ENCODE measurements around the gene ANO8. TPM values are rescaled to one million over a fixed set of nuclear protein-coding genes. Genes with fewer than 3 reads are reported as not detected.

Gene ANO8
- total and polyA plus RNA-seq, 2 of the 13 experiments (the other 11 are each of a cell fraction or from before 2014, with no cell fraction given), result 1.8 to 3.5 TPM

DNA sequence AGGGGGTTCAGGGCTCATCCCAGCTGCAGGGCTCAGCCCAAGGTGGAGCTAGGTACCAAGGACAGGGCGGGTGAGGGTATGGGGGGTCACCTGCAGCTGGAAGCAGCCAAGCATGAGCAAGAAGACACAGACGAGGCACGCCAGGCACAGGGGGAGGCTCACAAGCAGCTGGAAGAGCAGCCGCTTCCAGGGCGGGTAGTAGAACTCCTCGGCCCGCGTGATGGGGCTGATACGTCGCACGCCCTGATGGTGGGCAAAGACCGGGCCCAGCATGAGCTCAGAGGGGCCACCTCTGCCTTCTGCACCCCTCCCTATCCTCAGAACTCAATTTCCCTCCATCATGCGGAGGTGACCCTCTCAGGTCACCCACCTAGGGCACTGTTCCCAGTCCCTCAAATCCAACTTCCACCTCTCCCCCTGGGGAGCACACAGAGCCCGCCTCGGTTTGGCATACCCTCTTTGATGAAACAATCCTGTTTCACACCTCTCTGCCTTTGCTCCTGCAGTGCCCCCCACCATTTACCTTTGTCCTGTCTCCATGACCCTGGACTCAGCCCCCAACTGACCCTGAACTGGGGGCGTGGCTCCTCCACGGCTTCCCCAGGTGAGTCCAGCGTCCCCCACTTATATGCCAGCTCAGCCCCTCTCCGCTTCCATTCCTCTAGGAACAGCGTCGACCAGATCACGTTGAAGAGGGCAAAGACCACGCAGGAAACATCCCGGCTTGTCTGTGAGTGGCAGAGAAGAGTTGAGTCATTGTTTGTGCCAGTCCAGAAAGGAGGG lies 4.2 kb downstream of the ANO8 start (continued):
- TF ChIP-seq, protein P1, sequence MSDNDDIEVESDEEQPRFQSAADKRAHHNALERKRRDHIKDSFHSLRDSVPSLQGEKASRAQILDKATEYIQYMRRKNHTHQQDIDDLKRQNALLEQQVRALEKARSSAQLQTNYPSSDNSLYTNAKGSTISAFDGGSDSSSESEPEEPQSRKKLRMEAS (IDR thresholded peaks at IDR 0.05), result peak; percentile 24; the same call in 1 of the 2 replicates
- TF ChIP-seq, protein P2, sequence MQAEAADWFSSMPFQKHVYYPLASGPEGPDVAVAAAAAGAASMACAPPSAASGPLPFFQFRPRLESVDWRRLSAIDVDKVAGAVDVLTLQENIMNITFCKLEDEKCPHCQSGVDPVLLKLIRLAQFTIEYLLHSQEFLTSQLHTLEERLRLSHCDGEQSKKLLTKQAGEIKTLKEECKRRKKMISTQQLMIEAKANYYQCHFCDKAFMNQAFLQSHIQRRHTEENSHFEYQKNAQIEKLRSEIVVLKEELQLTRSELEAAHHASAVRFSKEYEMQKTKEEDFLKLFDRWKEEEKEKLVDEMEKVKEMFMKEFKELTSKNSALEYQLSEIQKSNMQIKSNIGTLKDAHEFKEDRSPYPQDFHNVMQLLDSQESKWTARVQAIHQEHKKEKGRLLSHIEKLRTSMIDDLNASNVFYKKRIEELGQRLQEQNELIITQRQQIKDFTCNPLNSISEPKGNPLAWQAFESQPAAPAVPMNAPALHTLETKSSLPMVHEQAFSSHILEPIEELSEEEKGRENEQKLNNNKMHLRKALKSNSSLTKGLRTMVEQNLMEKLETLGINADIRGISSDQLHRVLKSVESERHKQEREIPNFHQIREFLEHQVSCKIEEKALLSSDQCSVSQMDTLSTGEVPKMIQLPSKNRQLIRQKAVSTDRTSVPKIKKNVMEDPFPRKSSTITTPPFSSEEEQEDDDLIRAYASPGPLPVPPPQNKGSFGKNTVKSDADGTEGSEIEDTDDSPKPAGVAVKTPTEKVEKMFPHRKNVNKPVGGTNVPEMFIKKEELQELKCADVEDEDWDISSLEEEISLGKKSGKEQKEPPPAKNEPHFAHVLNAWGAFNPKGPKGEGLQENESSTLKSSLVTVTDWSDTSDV (CRISPR knock-in tag; IDR thresholded peaks at IDR 0.05), result no peak
- TF ChIP-seq PHF20 (CRISPR knock-in tag; IDR thresholded peaks at IDR 0.05), result no peak
- TF ChIP-seq MED8 (CRISPR knock-in tag; IDR thresholded peaks at IDR 0.05; ENCODE audit: insufficient replicate concordance), result no peak
- TF ChIP-seq CBFB (CRISPR knock-in tag; IDR thresholded peaks at IDR 0.05), result no peak
- TF ChIP-seq KMT2B (CRISPR knock-in tag; IDR thresholded peaks at IDR 0.05), result no peak
- no peak for TF ChIP-seq CCAR2 (optimal IDR thresholded peaks at IDR 0.05; ENCODE audit: low read depth, low read length)
- TF ChIP-seq ELF4 (CRISPR knock-in tag; IDR thresholded peaks at IDR 0.05; ENCODE audit: borderline replicate concordance), result no peak
- no peak for TF ChIP-seq ZNF253 (CRISPR knock-in tag; IDR thresholded peaks at IDR 0.05; ENCODE audit: borderline replicate concordance)
- no peak for TF ChIP-seq ZNF776 (CRISPR knock-in tag; IDR thresholded peaks at IDR 0.05)
- TF ChIP-seq ERF (CRISPR knock-in tag; IDR thresholded peaks at IDR 0.05), result no peak
- TF ChIP-seq, protein P3, sequence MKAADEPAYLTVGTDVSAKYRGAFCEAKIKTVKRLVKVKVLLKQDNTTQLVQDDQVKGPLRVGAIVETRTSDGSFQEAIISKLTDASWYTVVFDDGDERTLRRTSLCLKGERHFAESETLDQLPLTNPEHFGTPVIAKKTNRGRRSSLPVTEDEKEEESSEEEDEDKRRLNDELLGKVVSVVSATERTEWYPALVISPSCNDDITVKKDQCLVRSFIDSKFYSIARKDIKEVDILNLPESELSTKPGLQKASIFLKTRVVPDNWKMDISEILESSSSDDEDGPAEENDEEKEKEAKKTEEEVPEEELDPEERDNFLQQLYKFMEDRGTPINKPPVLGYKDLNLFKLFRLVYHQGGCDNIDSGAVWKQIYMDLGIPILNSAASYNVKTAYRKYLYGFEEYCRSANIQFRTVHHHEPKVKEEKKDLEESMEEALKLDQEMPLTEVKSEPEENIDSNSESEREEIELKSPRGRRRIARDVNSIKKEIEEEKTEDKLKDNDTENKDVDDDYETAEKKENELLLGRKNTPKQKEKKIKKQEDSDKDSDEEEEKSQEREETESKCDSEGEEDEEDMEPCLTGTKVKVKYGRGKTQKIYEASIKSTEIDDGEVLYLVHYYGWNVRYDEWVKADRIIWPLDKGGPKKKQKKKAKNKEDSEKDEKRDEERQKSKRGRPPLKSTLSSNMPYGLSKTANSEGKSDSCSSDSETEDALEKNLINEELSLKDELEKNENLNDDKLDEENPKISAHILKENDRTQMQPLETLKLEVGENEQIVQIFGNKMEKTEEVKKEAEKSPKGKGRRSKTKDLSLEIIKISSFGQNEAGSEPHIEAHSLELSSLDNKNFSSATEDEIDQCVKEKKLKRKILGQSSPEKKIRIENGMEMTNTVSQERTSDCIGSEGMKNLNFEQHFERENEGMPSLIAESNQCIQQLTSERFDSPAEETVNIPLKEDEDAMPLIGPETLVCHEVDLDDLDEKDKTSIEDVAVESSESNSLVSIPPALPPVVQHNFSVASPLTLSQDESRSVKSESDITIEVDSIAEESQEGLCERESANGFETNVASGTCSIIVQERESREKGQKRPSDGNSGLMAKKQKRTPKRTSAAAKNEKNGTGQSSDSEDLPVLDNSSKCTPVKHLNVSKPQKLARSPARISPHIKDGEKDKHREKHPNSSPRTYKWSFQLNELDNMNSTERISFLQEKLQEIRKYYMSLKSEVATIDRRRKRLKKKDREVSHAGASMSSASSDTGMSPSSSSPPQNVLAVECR (CRISPR knock-in tag; IDR thresholded peaks at IDR 0.05; ENCODE audit: borderline replicate concordance), result no peak
- TF ChIP-seq, protein P4, sequence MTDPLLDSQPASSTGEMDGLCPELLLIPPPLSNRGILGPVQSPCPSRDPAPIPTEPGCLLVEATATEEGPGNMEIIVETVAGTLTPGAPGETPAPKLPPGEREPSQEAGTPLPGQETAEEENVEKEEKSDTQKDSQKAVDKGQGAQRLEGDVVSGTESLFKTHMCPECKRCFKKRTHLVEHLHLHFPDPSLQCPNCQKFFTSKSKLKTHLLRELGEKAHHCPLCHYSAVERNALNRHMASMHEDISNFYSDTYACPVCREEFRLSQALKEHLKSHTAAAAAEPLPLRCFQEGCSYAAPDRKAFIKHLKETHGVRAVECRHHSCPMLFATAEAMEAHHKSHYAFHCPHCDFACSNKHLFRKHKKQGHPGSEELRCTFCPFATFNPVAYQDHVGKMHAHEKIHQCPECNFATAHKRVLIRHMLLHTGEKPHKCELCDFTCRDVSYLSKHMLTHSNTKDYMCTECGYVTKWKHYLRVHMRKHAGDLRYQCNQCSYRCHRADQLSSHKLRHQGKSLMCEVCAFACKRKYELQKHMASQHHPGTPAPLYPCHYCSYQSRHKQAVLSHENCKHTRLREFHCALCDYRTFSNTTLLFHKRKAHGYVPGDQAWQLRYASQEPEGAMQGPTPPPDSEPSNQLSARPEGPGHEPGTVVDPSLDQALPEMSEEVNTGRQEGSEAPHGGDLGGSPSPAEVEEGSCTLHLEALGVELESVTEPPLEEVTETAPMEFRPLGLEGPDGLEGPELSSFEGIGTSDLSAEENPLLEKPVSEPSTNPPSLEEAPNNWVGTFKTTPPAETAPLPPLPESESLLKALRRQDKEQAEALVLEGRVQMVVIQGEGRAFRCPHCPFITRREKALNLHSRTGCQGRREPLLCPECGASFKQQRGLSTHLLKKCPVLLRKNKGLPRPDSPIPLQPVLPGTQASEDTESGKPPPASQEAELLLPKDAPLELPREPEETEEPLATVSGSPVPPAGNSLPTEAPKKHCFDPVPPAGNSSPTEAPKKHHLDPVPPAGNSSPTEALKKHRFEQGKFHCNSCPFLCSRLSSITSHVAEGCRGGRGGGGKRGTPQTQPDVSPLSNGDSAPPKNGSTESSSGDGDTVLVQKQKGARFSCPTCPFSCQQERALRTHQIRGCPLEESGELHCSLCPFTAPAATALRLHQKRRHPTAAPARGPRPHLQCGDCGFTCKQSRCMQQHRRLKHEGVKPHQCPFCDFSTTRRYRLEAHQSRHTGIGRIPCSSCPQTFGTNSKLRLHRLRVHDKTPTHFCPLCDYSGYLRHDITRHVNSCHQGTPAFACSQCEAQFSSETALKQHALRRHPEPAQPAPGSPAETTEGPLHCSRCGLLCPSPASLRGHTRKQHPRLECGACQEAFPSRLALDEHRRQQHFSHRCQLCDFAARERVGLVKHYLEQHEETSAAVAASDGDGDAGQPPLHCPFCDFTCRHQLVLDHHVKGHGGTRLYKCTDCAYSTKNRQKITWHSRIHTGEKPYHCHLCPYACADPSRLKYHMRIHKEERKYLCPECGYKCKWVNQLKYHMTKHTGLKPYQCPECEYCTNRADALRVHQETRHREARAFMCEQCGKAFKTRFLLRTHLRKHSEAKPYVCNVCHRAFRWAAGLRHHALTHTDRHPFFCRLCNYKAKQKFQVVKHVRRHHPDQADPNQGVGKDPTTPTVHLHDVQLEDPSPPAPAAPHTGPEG (CRISPR knock-in tag; IDR thresholded peaks at IDR 0.05), result 0 out of 2 replicates have a peak, but pooled peaks have one; percentile 15
- TF ChIP-seq, protein P5, sequence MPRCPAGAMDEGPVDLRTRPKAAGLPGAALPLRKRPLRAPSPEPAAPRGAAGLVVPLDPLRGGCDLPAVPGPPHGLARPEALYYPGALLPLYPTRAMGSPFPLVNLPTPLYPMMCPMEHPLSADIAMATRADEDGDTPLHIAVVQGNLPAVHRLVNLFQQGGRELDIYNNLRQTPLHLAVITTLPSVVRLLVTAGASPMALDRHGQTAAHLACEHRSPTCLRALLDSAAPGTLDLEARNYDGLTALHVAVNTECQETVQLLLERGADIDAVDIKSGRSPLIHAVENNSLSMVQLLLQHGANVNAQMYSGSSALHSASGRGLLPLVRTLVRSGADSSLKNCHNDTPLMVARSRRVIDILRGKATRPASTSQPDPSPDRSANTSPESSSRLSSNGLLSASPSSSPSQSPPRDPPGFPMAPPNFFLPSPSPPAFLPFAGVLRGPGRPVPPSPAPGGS (CRISPR knock-in tag; IDR thresholded peaks at IDR 0.05), result no peak
